Neural crest cell (in vitro differentiated cells): ENCODE data around the gene WBP1L. TPM values are rescaled to one million over a fixed set of nuclear protein-coding genes. Genes with fewer than 3 reads are reported as not detected.

ENCODE experiments used
- DNase-seq: peaks from one replicate; pipeline ENCODE4 v3.0.0; 2021; ENCODE audit warnings: low read depth, mixed read lengths, low spot score
- H3K27ac Mint-ChIP-seq: one replicate; pipeline ENCODE4 v1.8.0; 2021; ENCODE audit warnings: mild to moderate bottlenecking, mixed read lengths; ENCODE audit not compliant: unreplicated experiment
- H3K27me3 Mint-ChIP-seq: 2 replicates; pipeline ENCODE4 v1.8.0; 2021; ENCODE audit warnings: low read depth, mild to moderate bottlenecking, mixed read lengths
- H3K36me3 Mint-ChIP-seq: 2 replicates; pipeline ENCODE4 v1.8.0; 2021; ENCODE audit warnings: low read depth, mild to moderate bottlenecking, mixed read lengths
- H3K4me1 Mint-ChIP-seq: 2 replicates; pipeline ENCODE4 v1.8.0; 2021; ENCODE audit warnings: mixed read lengths
- H3K4me3 Mint-ChIP-seq: one replicate; pipeline ENCODE4 v1.8.0; 2021; ENCODE audit warnings: mild to moderate bottlenecking, mixed read lengths
- H3K9me3 Mint-ChIP-seq: 2 replicates; pipeline ENCODE4 v1.8.0; 2021; ENCODE audit warnings: mixed read lengths
- total RNA-seq: library from RNA; stranded (reverse); gene quantifications from 2 replicates; pipeline ENCODE4 v1.2.1, GENCODE V29; 2021
- TF ChIP-seq, protein P1 (sequence below): fragments of 200-600 bp; sonication (generic); conservative IDR thresholded peaks from 2 replicates; pipeline ENCODE4 v1.5.0; 2021; ENCODE audit warnings: antibody characterized with exemption, mild to moderate bottlenecking

WBP1L gene
- total RNA-seq, 1 donor from 2014 or later, result 22.0 TPM

- H3K27ac Mint-ChIP-seq, result no peak overlapping the region
- H3K4me1 Mint-ChIP-seq, result peaks cover 59% of the 10 kb centered on the region
- no peaks in the 10 kb centered on the region for H3K9me3 Mint-ChIP-seq
- H3K27me3 Mint-ChIP-seq, result no peaks in the 10 kb centered on the region
- no peaks in the 10 kb centered on the region for H3K36me3 Mint-ChIP-seq
- TF ChIP-seq, protein P1, sequence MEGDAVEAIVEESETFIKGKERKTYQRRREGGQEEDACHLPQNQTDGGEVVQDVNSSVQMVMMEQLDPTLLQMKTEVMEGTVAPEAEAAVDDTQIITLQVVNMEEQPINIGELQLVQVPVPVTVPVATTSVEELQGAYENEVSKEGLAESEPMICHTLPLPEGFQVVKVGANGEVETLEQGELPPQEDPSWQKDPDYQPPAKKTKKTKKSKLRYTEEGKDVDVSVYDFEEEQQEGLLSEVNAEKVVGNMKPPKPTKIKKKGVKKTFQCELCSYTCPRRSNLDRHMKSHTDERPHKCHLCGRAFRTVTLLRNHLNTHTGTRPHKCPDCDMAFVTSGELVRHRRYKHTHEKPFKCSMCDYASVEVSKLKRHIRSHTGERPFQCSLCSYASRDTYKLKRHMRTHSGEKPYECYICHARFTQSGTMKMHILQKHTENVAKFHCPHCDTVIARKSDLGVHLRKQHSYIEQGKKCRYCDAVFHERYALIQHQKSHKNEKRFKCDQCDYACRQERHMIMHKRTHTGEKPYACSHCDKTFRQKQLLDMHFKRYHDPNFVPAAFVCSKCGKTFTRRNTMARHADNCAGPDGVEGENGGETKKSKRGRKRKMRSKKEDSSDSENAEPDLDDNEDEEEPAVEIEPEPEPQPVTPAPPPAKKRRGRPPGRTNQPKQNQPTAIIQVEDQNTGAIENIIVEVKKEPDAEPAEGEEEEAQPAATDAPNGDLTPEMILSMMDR, result no peak
- DNase-seq, result no peak
- no peak overlapping the region for H3K4me3 Mint-ChIP-seq
These were observed 36.7 kb downstream of the WBP1L start for GRCh38 chr10:102780527-102780808.

DNA sequence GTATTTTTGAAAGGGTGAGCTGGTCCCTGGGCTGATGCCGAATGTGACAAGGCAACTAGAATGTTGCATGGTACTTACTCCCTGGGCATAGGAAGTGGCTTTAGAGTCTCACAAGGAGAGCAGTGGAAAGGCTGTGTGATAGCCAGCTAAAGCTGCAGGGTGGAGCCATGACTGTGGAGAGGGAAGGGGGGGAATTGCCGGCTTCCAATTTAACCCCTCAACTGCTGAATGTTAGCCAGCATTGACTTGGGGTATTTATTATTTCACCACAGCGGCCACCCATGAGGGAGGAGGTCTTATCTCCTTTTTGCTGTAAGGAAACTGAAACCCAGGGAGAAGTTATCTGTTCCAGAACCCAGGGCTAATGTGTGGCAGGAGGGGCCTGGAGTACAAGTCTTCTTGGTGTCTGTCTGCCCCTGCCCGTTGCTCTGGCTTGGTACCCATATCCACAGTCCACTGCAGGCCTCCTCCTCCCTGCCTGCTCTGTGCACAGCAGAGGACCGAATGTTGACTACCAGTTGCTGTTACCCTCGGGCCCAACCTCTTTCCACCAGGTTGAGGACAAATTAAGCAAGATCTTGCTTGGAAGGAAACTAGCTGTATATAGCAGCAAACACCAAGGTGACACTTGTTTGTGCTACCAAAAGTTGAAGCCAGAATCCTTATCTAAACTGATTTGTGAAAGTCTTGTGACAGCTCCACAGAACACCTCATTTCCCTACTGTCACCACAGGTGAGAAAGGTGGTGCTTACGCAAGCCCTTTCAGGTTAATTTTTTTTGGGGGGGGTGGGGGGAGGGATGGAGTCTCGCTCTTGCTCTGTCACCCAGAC lies 37.6 kb downstream of the WBP1L start:
- Mint-ChIP-seq H3K27ac (no peak overlapping the region), H3K4me3 (no peak overlapping the region)

DNA sequence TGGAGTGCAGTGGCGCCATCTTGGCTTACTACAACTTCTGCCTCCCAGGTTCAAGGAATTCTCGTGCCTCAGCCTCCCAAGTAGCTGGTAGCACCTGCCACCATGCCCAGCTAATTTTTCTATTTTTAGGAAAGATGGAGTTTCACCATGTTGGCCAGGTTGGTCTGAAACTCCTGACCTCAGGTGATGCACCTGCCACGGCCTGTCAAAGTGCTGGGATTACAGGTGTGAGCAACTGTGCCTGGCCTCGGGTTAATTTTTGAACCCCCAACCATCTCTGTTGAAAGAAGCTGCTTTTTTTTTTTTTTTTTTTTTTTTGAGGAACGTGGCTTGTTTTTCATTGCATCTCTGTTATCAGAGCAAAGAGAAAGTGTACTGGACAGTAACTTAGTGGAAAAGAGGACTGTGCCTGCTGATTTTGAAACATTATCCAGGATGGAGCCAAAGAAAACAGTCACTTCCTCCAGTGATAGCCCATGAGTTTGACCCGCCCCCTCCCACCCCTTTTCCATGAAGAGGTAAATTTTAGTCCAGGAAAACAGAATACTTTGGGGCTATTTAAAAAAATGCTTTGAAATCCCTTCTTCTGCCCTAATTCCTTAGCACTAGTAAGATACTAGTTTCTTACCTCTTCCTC lies 38.3 kb downstream of the WBP1L start:
- Mint-ChIP-seq H3K9me3 (no peaks in the 10 kb centered on the region), H3K4me3 (no peak overlapping the region), H3K36me3 (no peaks in the 10 kb centered on the region), H3K27ac (no peak overlapping the region), H3K4me1 (peaks cover 43% of the 10 kb centered on the region), H3K27me3 (no peaks in the 10 kb centered on the region)
- DNase-seq, result no peak
- TF ChIP-seq, protein P1, result no peak

More for the DNA sequence above, 37.6 kb downstream of the WBP1L start:
- TF ChIP-seq, protein P1, result no peak
- Mint-ChIP-seq H3K27me3 (no peaks in the 10 kb centered on the region), H3K4me1 (peaks cover 50% of the 10 kb centered on the region), H3K9me3 (no peaks in the 10 kb centered on the region), H3K36me3 (no peaks in the 10 kb centered on the region)
- no peak for DNase-seq

DNA sequence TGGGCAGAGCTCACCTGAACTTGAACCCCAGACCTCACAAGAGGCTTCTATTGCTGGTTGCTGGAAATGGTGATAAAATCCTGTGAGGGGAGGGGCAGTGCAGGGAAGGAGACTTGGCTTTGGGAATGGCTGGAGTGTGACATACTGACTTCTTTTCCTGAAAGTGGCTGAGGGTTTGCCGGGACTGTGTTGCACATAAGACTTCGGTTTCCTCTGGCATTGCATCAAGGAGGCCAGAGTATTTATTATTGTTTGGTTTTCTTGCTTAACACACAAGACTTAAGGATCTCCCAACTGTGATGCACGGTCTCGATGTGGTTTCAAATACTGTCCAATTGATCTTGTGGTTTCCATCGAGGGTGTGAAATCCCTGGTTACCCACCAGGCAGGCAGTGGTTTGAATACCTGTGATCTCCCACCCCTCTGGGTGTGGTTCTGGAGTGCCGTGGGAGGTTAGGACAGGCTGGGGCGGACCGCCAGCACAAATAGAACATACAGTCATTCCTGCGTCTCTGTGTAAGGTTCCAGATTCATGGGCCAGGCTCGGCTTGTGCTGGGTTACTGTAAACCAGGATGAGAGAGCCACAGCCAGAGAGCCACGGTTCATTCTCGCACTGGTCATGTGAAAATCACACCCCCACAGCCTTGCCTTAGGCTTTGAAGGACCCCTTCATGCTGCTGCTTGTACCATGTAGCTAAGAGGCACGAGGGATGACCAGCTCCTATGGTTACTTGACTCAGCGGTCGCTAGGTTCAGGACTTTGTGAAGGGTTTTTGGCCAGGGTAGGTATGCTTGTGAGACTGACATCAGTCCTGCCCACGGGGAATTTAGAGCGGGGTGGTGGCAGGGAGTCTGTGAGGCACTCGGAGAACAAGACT lies 39.2 kb downstream of the WBP1L start:
- H3K27ac Mint-ChIP-seq, result no peak overlapping the region

GRCh38 chr10:102783568-102783967 lies 39.8 kb downstream of the WBP1L start:
- H3K36me3 Mint-ChIP-seq, result no peaks in the 10 kb centered on the region
- H3K9me3 Mint-ChIP-seq, result no peaks in the 10 kb centered on the region
- no peaks in the 10 kb centered on the region for H3K27me3 Mint-ChIP-seq
- DNase-seq, result no peak
- H3K4me1 Mint-ChIP-seq, result peaks cover 31% of the 10 kb centered on the region
- H3K27ac Mint-ChIP-seq, result no peak overlapping the region
- TF ChIP-seq, protein P1, result no peak
- no peak overlapping the region for H3K4me3 Mint-ChIP-seq

More for the DNA sequence above, 39.2 kb downstream of the WBP1L start:
- Mint-ChIP-seq H3K9me3 (no peaks in the 10 kb centered on the region), H3K27me3 (no peaks in the 10 kb centered on the region), H3K4me1 (peaks cover 37% of the 10 kb centered on the region), H3K4me3 (no peak overlapping the region), H3K36me3 (no peaks in the 10 kb centered on the region)
- TF ChIP-seq, protein P1, result no peak
- DNase-seq, result no peak
